B cell (primary cell): Measurements from ENCODE around the gene AQR.

ENCODE experiments used
- CTCF ChIP-seq: fragments of 200-600 bp; IDR thresholded peaks from one replicate; pipeline ENCODE4 v1.8.0; 2022; ENCODE audit warnings: antibody characterized with exemption, mild to moderate bottlenecking
- EZH2 ChIP-seq: IDR thresholded peaks from 2 replicates; pipeline ENCODE4 v1.6.1; 2012; ENCODE audit warnings: borderline replicate concordance, low read depth, mild to moderate bottlenecking, moderate library complexity, low read length; ENCODE audit not compliant: insufficient read depth, poor library complexity, severe bottlenecking

DNA sequence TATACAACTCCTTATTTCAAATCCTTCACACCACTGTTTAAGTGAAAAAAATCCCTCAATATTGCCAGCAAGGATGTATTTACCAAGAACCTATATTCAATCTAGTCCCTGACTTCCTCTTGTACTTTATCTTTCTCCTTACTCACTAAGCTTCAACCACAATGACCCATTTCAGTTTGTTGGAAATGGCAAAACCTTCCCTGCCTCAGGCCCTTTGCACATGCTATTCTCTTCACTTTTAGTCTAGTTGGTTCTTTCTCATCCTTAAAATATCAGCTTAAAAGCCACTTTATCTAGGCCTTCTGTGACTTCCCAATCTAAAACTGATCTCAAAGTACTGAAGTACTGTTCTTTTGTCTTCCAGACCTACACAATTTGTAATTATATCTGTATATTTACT, 92.9 kb downstream of the AQR start:
- TF ChIP-seq CTCF (no peak), EZH2 (no peak)
